Neuronal stem cell (in vitro differentiated cells): ENCODE measurements around the gene PSG4.
"Not testable (repeated sequence)": the region's sequence is repeated elsewhere in the genome, so short reads cannot be mapped to it uniquely, and the experiment has no call there.

Source experiments
- DNase-seq: peaks from one replicate; pipeline ENCODE4 v3.0.0-alpha.2; 2013; ENCODE audit warnings: low spot score
- H2AFZ ChIP-seq: one replicate; pipeline ENCODE4 v1.6.1; 2013; ENCODE audit warnings: mild to moderate bottlenecking, low read length, inconsistent platforms
- H2AK5ac ChIP-seq: 2 replicates; pipeline ENCODE4 v1.6.1; 2013; ENCODE audit warnings: low read depth, mild to moderate bottlenecking, inconsistent platforms, low read length, moderate library complexity, mixed read lengths
- H2BK120ac ChIP-seq: 2 replicates; pipeline ENCODE4 v1.6.1; 2013; ENCODE audit warnings: low read depth, mild to moderate bottlenecking, inconsistent platforms, low read length, moderate library complexity, mixed read lengths
- H2BK12ac ChIP-seq: one replicate; pipeline ENCODE4 v1.6.1; 2013; ENCODE audit warnings: low read length, inconsistent platforms
- H2BK15ac ChIP-seq: 2 replicates; pipeline ENCODE4 v1.6.1; 2013; ENCODE audit warnings: mild to moderate bottlenecking, low read length, inconsistent platforms, mixed read lengths
- H2BK5ac ChIP-seq: one replicate; pipeline ENCODE4 v1.6.1; 2013; ENCODE audit warnings: inconsistent platforms, mild to moderate bottlenecking, low read length, moderate library complexity
- H3K14ac ChIP-seq: one replicate; pipeline ENCODE4 v1.6.1; 2013; ENCODE audit warnings: low read length, inconsistent platforms
- H3K18ac ChIP-seq: 2 replicates; pipeline ENCODE4 v1.6.1; 2013; ENCODE audit warnings: low read length, inconsistent platforms
- H3K23ac ChIP-seq: 2 replicates; pipeline ENCODE4 v1.6.1; 2013; ENCODE audit warnings: low read depth, mild to moderate bottlenecking, mixed read lengths, low read length, inconsistent platforms; ENCODE audit not compliant: poor library complexity
- H3K27ac ChIP-seq: replicated peaks from 3 replicates; pipeline ENCODE4 v1.5.1; 2013; ENCODE audit warnings: low read length, inconsistent platforms
- H3K27me3 ChIP-seq, 3 experiments: 2 replicates each; pipeline ENCODE4 v1.6.1; 2013; ENCODE audit warnings: low read length in 3 of 3, mild to moderate bottlenecking in 2 of 3, inconsistent platforms in 1 of 3, low read depth in 1 of 3, mixed read lengths in 1 of 3, moderate library complexity in 1 of 3; ENCODE audit not compliant: control insufficient read depth in 3 of 3, insufficient read depth in 3 of 3
- H3K36me3 ChIP-seq, 2 donors: replicated peaks in 1 of 2; 2 replicates each; pipeline ENCODE4 v1.6.1; 2013; ENCODE audit warnings: low read length in 2 of 2; ENCODE audit not compliant: control insufficient read depth in 2 of 2, insufficient read depth in 2 of 2
- H3K4ac ChIP-seq: 2 replicates; pipeline ENCODE4 v1.6.1; 2013; ENCODE audit warnings: inconsistent platforms, mild to moderate bottlenecking, low read length, moderate library complexity
- H3K4me1 ChIP-seq, 2 donors: 1 replicate in 1 of 2; 2 replicates in 1 of 2; pipeline ENCODE4 v1.6.1; 2013; ENCODE audit warnings: low read length in 2 of 2, low read depth in 1 of 2; ENCODE audit not compliant: control insufficient read depth in 2 of 2, insufficient read depth in 1 of 2
- H3K4me2 ChIP-seq: one replicate; pipeline ENCODE4 v1.6.1; 2013; ENCODE audit warnings: mild to moderate bottlenecking, low read length, inconsistent platforms; ENCODE audit not compliant: insufficient read depth, poor library complexity, severe bottlenecking
- H3K4me3 ChIP-seq, 2 donors: 2 replicates each; pipeline ENCODE4 v1.5.1; 2013; ENCODE audit warnings: low read length in 2 of 2, mild to moderate bottlenecking in 2 of 2, inconsistent platforms in 1 of 2, moderate library complexity in 1 of 2
- H3K79me1 ChIP-seq: one replicate; pipeline ENCODE4 v1.6.1; 2013; ENCODE audit warnings: low read depth, mild to moderate bottlenecking, inconsistent platforms, low read length, moderate library complexity
- H3K9ac ChIP-seq: one replicate; pipeline ENCODE4 v1.6.1; 2013; ENCODE audit warnings: mild to moderate bottlenecking, low read depth, low read length, inconsistent platforms; ENCODE audit not compliant: poor library complexity
- H3K9me3 ChIP-seq, 2 donors: replicated peaks in 1 of 2; 2 replicates each; pipeline versions ENCODE3 to v1.6.1; 2013; ENCODE audit warnings: low read length in 2 of 2, mild to moderate bottlenecking in 2 of 2, inconsistent platforms in 1 of 2, low read depth in 1 of 2, mixed read lengths in 1 of 2, moderate library complexity in 1 of 2; ENCODE audit not compliant: control insufficient read depth in 2 of 2, insufficient read depth in 1 of 2
- H4K8ac ChIP-seq: one replicate; pipeline ENCODE4 v1.6.1; 2013; ENCODE audit warnings: low read depth, mild to moderate bottlenecking, inconsistent platforms, low read length, moderate library complexity
- H4K91ac ChIP-seq: one replicate; pipeline ENCODE4 v1.6.1; 2013; ENCODE audit warnings: low read length, low read depth, mild to moderate bottlenecking, inconsistent platforms; ENCODE audit not compliant: poor library complexity
- WGBS, 2 donors: extraction: QIAGEN DNeasy Blood & Tissue Kit; methylation state at CpG; one replicate each; pipeline ENCODE4 v1.1.7; 2013; ENCODE audit warnings: missing lambda C conversion rate in 2 of 2, mixed read lengths in 1 of 2; ENCODE audit not compliant: insufficient read length in 2 of 2, insufficient replicate concordance in 1 of 2; ENCODE audit errors: extremely low coverage in 2 of 2; 5-methylcytosine and 5-hydroxymethylcytosine counted together

The PSG4 gene

DNA sequence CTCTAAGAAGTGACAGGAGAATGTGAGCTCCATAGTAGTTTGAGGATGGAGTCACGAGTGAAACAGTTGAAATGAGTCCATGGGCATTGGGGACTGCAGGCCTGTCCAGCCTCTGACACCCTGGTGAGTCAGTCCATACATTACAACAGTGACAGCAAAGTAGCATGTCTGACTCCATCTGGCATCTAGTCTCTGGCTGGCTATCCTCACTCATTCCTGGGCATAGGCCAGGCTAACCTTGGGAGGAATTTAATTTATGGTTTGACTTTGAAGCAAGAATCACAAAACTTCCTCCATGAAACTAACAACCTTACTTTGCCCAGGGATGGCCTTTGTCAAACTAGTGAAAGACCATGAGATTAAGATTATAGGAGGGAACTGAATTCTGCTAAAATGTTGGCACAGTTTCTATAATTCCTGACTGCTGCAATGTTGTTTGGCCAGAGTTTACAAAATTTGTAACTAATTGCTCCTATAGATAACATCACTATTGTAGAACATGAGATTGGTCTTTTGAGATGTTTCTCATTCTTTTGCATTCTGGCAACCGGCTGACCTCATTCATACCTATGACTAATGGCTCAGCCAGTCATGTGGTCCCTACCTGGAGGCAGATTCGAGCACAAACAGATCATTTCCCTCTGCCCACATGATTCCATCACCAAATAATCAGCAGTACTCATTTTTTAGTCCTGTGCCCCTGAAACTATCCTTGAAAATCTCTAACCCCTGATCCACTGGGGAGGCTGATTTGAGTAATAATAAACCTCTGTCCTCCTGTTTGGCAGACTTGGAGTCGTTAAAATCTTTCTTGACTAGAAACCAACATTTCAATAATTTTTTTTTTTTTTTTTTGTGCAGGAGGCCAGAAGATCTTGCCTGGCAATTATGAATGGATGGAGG is 23.3 kb downstream of the PSG4 start:
- DNase-seq, H3K27me3 ChIP-seq, H2AFZ ChIP-seq, H3K23ac ChIP-seq, H3K18ac ChIP-seq, H3K4me2 ChIP-seq, H2BK15ac ChIP-seq, H3K4ac ChIP-seq, H2BK12ac ChIP-seq, H3K9me3 ChIP-seq, H4K8ac ChIP-seq, H4K91ac ChIP-seq, H2BK120ac ChIP-seq, H3K79me1 ChIP-seq, H3K14ac ChIP-seq, H3K9ac ChIP-seq, H3K4me3 ChIP-seq, H3K4me1 ChIP-seq, H3K36me3 ChIP-seq, H2AK5ac ChIP-seq, H3K27ac ChIP-seq, H2BK5ac ChIP-seq: not testable (repeated sequence)
- WGBS, 2 donors: no CpG with 5 or more reads among the region's 4 CpGs

- not testable (repeated sequence) for DNase-seq, H2AFZ ChIP-seq, H3K9me3 ChIP-seq, H2BK12ac ChIP-seq, H3K27ac ChIP-seq, H3K23ac ChIP-seq, H2AK5ac ChIP-seq, H3K4me3 ChIP-seq, H2BK15ac ChIP-seq, H3K4ac ChIP-seq, H3K27me3 ChIP-seq, H3K79me1 ChIP-seq, H3K4me1 ChIP-seq, H2BK5ac ChIP-seq, H3K14ac ChIP-seq, H4K91ac ChIP-seq, H3K4me2 ChIP-seq, H3K36me3 ChIP-seq, H4K8ac ChIP-seq, H3K18ac ChIP-seq, H3K9ac ChIP-seq, H2BK120ac ChIP-seq
- WGBS, 2 donors: no CpG with 5 or more reads among the region's 1 CpG
Measured at GRCh38 chr19:43179569-43180147, 25.8 kb downstream of the PSG4 start.

GRCh38 chr19:43178577-43178976 is 26.9 kb downstream of the PSG4 start:
- not testable (repeated sequence) for H3K23ac ChIP-seq, H3K18ac ChIP-seq, H3K9me3 ChIP-seq, H3K27me3 ChIP-seq, H2BK15ac ChIP-seq, H3K14ac ChIP-seq, H3K27ac ChIP-seq, H3K4me3 ChIP-seq, DNase-seq, H2AK5ac ChIP-seq, H3K9ac ChIP-seq, H3K4me2 ChIP-seq, H2AFZ ChIP-seq, H2BK5ac ChIP-seq, H2BK12ac ChIP-seq, H3K4me1 ChIP-seq, H3K79me1 ChIP-seq, H2BK120ac ChIP-seq, H4K91ac ChIP-seq, H4K8ac ChIP-seq, H3K4ac ChIP-seq, H3K36me3 ChIP-seq
- WGBS, 2 donors: no CpG with 5 or more reads among the region's 3 CpGs

DNA sequence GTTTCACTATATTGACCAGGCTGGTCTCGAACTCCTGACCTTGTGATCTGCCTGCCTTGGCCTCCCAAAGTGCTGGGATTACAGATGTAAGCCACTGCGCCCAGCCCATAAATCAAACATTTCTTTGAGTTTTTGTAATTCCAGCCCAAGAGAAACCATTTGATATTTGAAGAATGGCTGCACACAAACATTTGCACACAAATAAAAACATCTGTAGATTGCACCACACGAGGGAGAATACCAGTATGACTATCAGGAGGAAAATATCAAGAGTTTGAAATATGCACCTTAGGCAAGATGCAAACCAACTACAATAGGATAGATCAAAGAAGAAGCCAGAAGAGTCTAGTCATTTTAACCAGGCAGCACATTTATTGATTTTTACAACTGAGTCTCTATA is 39.5 kb downstream of the PSG4 start:
- H3K27ac ChIP-seq, H2BK5ac ChIP-seq, H3K4ac ChIP-seq, H3K4me3 ChIP-seq, H2BK12ac ChIP-seq, H3K9me3 ChIP-seq, H4K8ac ChIP-seq, H3K4me1 ChIP-seq, H3K4me2 ChIP-seq, H2BK15ac ChIP-seq, H3K14ac ChIP-seq, H3K18ac ChIP-seq, H3K36me3 ChIP-seq, H2BK120ac ChIP-seq, H4K91ac ChIP-seq, H2AK5ac ChIP-seq, H3K9ac ChIP-seq, H2AFZ ChIP-seq, H3K23ac ChIP-seq, H3K79me1 ChIP-seq, H3K27me3 ChIP-seq, DNase-seq: not testable (repeated sequence)
- no CpG with 5 or more reads among the region's 3 CpGs for WGBS, 2 donors
